ENCODE results near the gene MRPL58.
A peak's percentile ranks its signal among the peaks of the same experiment; 100 is the strongest.
"Not testable (repeated sequence)": the region's sequence is repeated elsewhere in the genome, so short reads cannot be mapped to it uniquely, and the experiment has no call there.

Gene MRPL58

DNA sequence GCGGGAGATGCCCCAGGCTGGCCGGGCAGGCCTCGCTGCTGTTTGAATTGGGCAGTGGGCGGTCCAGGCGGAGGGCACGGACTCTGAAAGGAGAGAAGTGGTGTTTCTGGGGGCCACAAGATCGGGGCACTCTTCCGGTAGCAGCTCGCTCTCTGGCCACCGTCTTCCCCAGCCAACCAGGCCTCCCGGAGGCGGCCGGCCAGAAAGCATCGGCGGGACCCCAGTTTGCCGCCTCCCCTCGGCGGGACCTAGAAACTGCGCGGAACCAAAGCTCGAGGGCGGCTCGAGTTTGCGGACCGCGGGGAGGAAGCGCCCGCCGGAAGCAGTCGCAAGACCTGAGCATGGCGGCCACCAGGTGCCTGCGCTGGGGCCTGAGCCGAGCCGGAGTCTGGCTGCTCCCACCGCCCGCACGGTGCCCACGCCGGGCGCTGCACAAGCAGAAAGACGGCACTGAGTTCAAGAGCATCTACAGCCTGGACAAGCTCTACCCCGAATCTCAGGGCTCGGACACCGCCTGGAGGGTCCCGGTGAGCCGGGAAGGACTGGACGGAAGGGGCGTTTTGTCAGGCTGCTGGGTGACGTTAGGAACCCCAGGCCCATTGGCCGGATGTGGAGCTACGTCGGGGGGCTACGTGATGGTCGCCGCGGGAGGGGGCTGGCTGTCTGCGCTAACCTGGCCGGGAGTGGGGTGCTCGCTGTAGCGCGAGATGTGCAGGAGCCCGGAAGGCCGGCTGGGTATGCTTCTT lies at the start of gene MRPL58:
Gene MRPL58 (plus strand): TSS at position 325 of the 746 bp plus-strand sequence. CDS start 17 bp downstream, at position 342.
- DNase-seq = peak; percentile 78

DNA sequence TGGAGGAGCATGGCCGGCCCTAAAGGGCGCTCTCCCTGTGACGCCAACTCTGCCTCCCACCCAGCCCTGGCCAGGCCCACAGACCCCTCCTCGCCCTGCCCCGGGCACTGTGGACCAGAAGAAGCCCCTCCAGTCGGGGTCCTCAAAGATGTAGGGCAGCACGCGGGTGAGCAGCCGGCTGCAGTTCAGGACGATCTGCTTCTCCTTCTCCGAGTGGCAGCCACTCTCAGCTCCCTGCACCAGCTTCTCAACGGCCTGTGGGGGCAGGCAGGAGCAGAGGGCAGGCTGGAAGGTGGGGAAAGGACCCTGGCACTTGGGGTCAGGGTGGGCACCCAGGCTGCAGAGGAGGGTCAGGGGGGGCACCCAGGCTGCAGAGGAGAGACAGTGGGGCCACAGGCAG lies 48.8 kb upstream of the MRPL58 start:
- no peak for DNase-seq

- DNase-seq = no peak
These were observed 48.2 kb upstream of the MRPL58 start for GRCh38 chr17:74964246-74964761.

DNA sequence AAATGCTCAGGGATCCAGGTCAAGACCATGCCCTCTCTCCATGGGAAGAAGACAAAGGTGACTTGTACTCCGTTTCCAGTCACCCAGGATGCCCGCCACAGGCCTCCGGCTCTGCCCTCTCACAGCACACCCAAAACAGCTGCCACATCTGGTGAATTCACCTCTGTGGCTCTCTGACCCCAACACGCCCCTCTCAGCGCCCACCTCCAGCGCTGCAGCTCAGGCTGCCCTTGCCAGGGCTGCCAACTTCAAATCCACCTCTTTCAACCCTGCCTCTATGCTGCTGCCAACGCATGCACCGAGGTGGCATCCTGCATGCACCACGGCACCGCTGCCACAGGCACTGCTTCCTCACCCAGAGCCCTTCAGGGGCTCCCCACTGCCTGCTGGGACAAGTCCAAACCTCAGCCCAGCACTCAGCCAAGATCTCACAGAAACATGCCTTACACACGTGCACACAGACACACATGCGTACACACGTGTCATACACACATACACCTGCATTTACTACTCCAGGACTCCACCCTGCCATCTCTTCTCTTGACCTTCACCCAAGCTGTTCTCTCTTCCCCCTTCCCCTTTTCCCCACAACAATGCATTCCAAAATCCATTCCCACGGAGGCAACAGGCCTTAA lies 47.4 kb upstream of the MRPL58 start:
- DNase-seq = no peak

DNA sequence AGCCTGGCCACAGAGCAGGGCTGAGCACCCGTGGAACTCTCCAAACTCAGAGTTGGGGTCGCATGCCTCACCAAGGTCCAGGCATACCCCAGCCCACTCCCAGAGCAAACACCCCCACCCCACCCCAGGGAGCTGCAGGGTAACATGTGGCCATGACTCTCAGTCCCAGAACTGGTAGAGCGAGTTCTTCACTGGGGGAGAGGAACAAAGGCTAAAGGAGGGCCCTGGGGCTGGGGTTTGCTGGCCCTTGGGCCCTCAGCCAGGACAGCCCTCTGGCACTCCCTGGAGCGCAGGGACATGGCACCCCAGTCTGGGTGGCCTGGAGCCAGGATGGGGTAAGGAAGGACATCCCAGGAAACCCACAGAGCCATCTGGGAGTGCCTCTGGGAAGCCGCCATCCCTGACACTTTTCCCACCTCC lies 44.1 kb upstream of the MRPL58 start:
- DNase-seq = no peak

- not testable (repeated sequence) for DNase-seq
These were observed 43.0 kb upstream of the MRPL58 start for GRCh38 chr17:74969501-74969900.

DNA sequence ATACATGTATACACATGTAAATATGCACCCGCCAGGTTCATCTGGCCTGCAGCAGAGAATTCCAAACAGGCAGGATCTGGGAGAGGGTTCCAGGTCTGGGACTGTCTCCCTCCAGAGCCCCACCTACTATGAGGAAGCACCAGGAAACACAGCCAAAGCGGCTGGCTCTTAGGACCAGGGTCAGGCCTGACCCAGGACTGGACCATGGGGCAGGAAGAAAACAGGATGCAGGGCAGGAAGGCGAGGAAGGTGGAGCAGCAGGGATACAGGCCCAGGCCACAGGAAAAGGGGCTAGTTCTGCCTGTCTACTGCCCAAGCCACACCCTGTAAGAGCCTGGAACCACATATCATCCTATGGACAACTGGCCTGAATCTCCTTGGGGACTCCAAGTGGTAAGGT lies 42.1 kb upstream of the MRPL58 start:
- no peak for DNase-seq

DNA sequence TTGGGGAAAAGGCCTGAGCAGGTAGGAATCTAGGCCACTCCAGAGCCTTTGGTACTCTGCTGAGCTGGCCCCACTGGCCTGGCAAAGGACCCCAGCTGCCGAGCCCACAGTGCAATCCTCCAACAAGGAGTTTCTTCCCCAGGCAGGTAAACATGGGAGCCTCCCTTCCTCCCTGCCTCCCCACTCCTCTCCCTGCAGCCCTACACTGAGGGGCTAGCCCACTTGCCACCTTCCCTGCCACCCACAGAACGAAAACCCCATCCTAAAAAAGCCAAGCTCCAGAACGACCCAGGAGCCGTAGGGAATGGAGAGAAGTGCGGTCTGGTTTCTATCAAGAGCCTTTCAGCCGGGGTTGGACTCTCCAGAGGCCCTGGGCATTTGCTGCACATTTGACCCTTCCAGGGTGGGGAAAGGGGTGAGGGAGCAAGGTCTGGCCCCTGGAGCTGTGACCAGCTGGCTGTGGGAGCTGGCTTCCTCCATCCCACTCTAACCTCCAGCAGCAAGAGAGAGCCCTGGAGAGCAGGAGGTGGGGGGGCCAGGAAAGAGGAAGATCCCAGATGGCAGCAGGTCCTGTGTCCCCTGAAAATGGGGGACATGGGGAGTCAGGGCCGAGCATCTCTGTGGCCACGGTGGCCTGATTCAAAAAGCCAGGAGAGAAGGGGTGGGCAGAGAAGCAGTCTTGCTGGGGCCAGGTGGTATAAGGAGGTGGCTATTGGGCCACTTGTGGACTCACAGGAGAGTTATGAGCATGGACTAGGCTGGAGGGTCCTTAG lies 41.2 kb upstream of the MRPL58 start:
- no peak for DNase-seq

GRCh38 chr17:74971842-74972106 lies 40.7 kb upstream of the MRPL58 start:
- no peak for DNase-seq

DNA sequence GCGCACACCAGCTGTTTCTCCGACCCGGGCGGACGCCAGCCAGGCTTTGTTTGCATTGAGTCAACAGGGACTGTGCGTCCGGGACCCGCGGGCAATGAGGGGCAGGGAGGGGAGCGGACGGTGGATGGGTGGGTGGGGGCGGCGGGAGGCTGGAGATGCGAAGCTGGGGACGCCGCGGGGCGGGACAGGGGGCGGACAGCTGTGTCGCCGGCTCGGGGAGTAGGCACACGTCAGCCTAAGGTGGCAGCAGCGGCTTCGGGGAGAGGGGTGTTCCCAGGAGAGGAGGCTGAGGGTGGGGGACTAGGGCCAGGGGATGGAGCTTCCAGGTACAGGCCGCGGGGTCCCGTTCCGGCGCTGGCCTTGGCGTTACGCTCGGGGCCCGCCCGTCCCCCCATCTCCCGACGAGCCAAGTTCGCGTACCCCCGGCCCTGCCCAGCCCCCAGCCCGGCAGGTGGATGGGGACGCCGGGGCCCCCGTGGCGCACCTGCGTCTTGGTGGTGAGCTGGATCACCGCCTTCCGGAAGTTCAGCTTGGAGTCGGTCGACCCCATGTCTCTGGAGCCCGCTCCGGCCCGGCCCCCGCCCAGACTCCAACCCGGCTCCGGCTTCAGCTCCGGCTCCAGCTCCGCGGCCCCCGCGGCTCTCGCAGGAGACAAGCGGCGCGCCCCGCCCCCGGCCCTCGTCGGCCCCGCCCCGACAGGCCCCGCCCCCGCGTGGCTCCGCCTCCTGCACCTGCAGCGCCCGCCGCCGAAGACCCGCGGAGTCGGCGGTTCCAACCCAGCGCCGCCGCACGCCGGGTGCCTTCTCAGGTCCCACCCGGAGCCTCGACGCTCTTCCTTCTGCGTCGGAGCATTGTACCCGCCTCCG lies 40.1 kb upstream of the MRPL58 start, which contains the start of gene HID1:
Gene HID1 (minus strand): TSS at position 653 of the 866 bp plus-strand sequence. CDS start 103 bp downstream, at position 550.
- DNase-seq = peak; percentile 59

GRCh38 chr17:74972973-74973328 lies 39.5 kb upstream of the MRPL58 start:
- no peak for DNase-seq

DNA sequence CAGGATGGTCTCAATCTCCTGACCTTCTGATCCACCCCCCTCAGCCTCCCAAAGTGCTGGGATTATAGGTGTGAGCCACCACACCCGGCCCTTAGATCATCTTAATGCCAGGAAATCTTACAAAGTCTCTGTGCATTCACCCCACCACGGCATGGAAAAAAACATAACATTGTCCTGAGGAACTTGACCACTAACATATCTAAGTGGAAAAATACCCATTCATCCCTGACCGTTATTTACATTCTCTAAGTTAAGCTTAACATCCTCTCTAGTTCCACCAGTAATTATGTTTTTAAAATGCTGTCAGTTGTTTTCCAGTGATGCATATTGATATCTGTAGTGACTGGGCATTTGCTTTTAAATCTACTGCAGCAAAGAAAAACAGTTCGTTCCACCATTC lies 36.5 kb upstream of the MRPL58 start:
- DNase-seq = no peak

DNA sequence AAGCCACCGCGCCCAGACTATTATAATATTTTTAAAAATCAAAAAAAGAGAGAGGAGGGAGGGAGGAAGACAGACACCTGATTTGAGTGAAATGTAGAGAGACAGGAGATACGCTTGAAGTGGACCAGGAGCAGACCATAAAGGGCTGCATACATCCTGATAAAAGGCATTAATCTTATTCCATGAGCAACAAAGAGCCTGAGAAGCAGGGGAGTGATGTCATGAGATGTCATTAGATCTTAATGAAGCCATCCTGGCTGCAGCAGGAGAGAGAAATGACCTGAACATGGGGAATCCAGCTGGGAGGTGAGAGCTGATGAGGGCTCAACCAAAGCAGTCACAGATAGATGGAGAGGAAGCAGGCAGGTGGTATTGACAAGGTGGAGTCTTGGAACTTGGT lies 34.7 kb upstream of the MRPL58 start:
- no peak for DNase-seq

DNA sequence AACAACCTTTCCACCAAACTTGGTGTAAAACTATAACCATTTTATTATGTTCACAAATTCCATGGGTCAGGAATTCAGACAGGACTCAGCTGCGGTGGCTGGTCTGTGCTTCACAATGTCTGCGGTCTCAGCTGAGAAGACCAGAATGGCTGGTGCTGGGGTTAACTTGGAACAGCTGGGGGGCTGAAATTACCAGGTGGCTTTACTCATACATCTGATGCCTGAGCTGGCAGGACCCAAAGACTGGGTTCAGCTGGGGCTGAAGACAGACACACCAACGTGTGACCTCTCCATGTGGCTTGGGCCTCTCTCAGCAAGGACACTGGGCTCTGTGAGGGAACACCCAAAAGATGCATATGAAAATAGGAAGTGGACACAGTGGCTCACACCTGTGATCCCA lies 34.2 kb upstream of the MRPL58 start:
- no peak for DNase-seq

DNA sequence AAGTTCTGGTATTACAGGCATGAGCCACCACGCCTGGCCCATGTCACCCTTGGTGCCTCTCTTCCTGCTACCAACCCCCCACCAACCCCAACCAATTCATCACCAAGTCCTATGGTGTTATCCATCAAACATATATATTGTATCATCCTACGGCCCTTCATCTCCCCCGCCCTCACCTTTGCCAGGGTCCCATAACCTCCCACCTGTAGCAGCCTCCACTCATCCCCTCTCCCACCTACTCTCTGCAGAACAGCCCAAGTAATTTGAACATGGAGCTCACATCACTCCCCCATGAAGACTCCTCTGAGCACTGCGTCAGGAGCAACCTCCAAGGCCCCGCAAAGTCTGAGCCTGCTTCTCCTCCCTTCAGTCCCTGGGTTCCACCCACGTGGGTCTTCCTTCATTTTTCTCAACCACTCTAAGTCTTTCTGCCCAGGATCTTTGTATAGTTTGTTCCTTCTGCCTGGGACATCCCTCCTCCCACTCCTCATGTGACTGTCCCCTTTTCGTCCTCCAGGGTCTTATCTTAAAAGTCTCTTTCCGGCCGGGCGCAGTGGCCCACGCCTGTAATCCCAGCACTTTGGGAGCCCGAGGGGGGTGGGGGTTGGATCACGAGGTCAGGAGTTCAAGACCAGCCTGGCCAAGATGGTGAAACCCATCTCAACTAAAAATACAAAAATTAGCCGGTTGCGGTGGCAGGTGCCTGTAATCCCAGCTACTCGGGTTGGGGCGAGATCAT lies 32.9 kb upstream of the MRPL58 start:
- DNase-seq = no peak

GRCh38 chr17:74981318-74981978 lies 31.0 kb upstream of the MRPL58 start:
- DNase-seq = no peak

DNA sequence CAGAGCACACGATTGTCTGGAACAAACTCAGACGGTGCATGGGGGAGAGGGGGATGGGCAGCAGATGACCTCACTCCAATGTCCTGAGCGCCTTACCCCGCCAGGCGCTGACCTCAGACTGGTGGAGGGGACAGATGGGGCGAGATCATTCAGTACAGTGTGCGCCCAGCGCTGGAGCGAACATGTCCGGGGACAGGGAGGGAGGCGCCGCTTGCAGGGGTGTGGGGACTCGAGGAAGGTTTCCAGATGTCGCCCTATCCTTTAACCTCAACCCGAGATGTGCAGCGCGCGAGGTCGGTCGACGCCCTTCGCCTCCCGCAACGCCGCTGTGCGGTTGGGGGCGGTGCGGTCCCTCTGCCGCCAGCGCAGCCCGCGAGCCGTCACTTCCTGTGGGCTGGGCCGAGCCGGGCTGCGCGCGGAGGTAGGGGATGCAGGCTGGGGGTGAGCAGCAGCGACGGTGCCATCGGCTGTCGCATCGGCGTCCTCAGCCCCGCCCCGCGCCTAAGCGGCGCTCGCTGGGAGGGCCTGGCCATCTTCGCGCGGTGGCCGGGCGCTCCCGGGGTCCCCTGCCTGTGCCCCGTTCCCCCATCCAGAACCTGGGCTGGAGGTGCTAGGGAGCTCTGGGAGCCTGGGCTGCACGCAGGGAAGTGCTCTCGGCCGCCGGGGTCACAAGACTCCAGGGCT lies 30.3 kb upstream of the MRPL58 start:
- peak; percentile 72 for DNase-seq

- not testable (repeated sequence) for DNase-seq
These were observed 29.7 kb upstream of the MRPL58 start for GRCh38 chr17:74982663-74983313.

- no peak for DNase-seq
These were observed 26.3 kb upstream of the MRPL58 start for GRCh38 chr17:74986206-74986576.

DNA sequence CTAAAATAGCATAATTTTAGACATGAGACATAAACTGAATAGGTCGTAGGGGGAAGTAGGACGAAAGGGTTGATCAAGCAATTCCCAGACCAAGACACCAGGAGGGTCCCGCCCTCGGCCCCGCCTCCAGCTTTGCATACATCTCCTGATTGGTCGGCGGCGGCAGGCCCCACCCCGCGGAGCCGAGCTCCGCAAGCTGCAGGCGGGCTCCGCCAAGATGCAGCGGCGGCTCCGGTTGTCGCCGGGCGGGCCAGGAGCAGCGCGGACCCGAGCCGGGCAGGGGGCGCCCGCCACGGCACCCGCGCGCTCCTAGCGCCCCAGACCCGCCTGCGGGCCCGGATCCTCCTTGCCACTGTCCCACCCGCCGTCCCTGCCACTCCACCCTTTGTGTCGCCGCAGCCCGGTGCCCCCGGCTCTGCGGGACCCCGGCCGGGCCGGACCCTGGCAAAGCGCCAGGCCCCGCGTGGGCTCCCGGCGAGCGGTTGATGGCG lies 25.0 kb upstream of the MRPL58 start, which contains the start of gene CDR2L:
Gene CDR2L (plus strand): TSS at position 215 of the 491 bp plus-strand sequence. CDS start 412 bp downstream, outside the sequence.
- DNase-seq = peak; percentile 83

Data from CD4-positive, alpha-beta T cell treated with Interleukin-4 for 4 hours (primary cell).